Pancreas (tissue), 10 donors: Measurements from ENCODE around the gene TBC1D32. TPM values are rescaled to one million over a fixed set of nuclear protein-coding genes. Genes with fewer than 3 reads are reported as not detected.
"Not testable (repeated sequence)": the region's sequence is repeated elsewhere in the genome, so short reads cannot be mapped to it uniquely, and the experiment has no call there.

Experiments used
- ATAC-seq, 4 donors: fragments of 200-7000 bp; cut with Tn5 transposase; one replicate each; pipeline versions ENCODE4 v1.8.0 to v1.9.1; 2020; ENCODE audit warnings: mild to moderate bottlenecking in 4 of 4, moderate library complexity in 4 of 4
- DNase-seq, 6 donors: peaks; one replicate each; pipeline ENCODE4 v3.0.0-alpha.2; 2020
- FAIRE-seq: peaks from 2 replicates; lab custom pipeline; 2012; peaks lifted over from hg19 to GRCh38; lab: Jason Lieb, UNC
- H3K27ac ChIP-seq, 4 donors: fragments of 200-600 bp; sonication (generic); 1 replicate in 3 of 4; 2 replicates in 1 of 4; pipeline versions ENCODE4 v1.5.0 to v1.8.0; 2020
- H3K27me3 ChIP-seq, 4 donors: fragments of 200-600 bp; one replicate each; pipeline ENCODE4 v1.8.0; 2021
- H3K36me3 ChIP-seq, 3 donors: fragments of 200-600 bp; sonication (generic) in 1 of 3; one replicate each; pipeline versions ENCODE4 v1.5.0 to v1.8.0; 2020 to 2021
- H3K4me1 ChIP-seq, 3 donors: fragments of 200-600 bp; one replicate each; pipeline ENCODE4 v1.8.0; 2021
- H3K4me3 ChIP-seq, 4 donors: fragments of 200-600 bp; sonication (generic) in 2 of 4; one replicate each; pipeline versions ENCODE4 v1.5.0 to v1.8.0; 2020 to 2021
- H3K9me3 ChIP-seq, 4 donors: fragments of 200-600 bp; one replicate each; pipeline ENCODE4 v1.8.0; 2021
- CTCF ChIP-seq, 4 donors: fragments of 200-600 bp; sonication (generic) in 3 of 4; IDR thresholded peaks; one replicate each; pipeline versions ENCODE4 v1.5.0 to v1.8.0; 2021; ENCODE audit warnings: antibody characterized with exemption in 4 of 4
- WGBS, 2 donors: extraction: QIAGEN DNeasy Blood & Tissue Kit; methylation state at CpG; one replicate each; pipeline ENCODE4 v1.1.7; 2013; 5-methylcytosine and 5-hydroxymethylcytosine counted together
- intact Hi-C, 3 donors: fragments of 100-400 bp; cut with DNase I; formaldehyde crosslinking; loops; one replicate each; pipeline versions ENCODE4 v1.11.1 to v1.14.2; 2022
- polyA plus RNA-seq, 2 donors: library from polyadenylated mRNA; stranded (reverse); fragments of 200-250 nt; gene quantifications; one replicate each; pipeline ENCODE4 v1.2.3, GENCODE V29; 2013
- total RNA-seq, 6 donors: library from RNA; stranded (reverse); fragmentation: NEBNext Ultra II Directional in 4 of 6; extraction: Animal tissue kit (Norgen Biotek cat#: 25700) in 4 of 6; gene quantifications; one replicate each; pipeline versions ENCODE4 v1.2.1 to v1.2.4, GENCODE V29; 2021 to 2023
- donor health status: healthy with polysubstance abuse.
- donor health status: DM: no; HTN: no; CAD: no; lungs with moderate emphysema.
- donor health status: DM: no; HTN: no; CAD: no.
- donor health status: control.
- donor health status: control.
- donor health status: Bipolar disorder and iron deficiency.
- donor health status: DM: yes; HTN: yes; CAD: no.
- donor health status: DM: no; HTN: no; CAD: no.
- donor health status: DM: no; HTN: no; CAD: no.
- donor health status: DM: yes; HTN: yes; CAD: no.

The TBC1D32 gene
- total and polyA plus RNA-seq, 8 donors = 1.1 to 6.3 (median 3.4) TPM

- TF ChIP-seq CTCF (IDR thresholded peaks at IDR 0.05) = no peak
- H3K4me1 ChIP-seq = no peaks in the 10 kb centered on the region
- H3K9me3 ChIP-seq = no peaks in the 10 kb centered on the region
- H3K36me3 ChIP-seq = no peaks in the 10 kb centered on the region
- no peaks in the 10 kb centered on the region for H3K27me3 ChIP-seq
- intact Hi-C loops = no loop called here
- H3K4me3 ChIP-seq = no peak overlapping the region
- FAIRE-seq (no peak), ATAC-seq (no peak), DNase-seq (no peak)
- H3K27ac ChIP-seq = no peak overlapping the region
Observed at GRCh38 chr6:121093928-121094327, 240.4 kb downstream of the TBC1D32 start.

GRCh38 chr6:121090492-121090891 lies 243.8 kb downstream of the TBC1D32 start:
- intact Hi-C loops = no loop called here
- ATAC-seq = no peak
- Histone ChIP-seq H3K4me1 (no peaks in the 10 kb centered on the region), H3K36me3 (no peaks in the 10 kb centered on the region), H3K4me3 (no peak overlapping the region), H3K27ac (no peak overlapping the region), H3K9me3 (no peaks in the 10 kb centered on the region), H3K27me3 (no peaks in the 10 kb centered on the region)
- WGBS, 2 donors = 80 to 91% methylated on average over 1 of the region's 1 CpG
- no peak for DNase-seq
- FAIRE-seq = no peak
- no peak for TF ChIP-seq CTCF (IDR thresholded peaks at IDR 0.05)

GRCh38 chr6:121086876-121087275 lies 247.4 kb downstream of the TBC1D32 start:
- Histone ChIP-seq H3K36me3 (no peaks in the 10 kb centered on the region), H3K27ac (no peak overlapping the region), H3K27me3 (no peaks in the 10 kb centered on the region), H3K9me3 (no peaks in the 10 kb centered on the region), H3K4me1 (no peaks in the 10 kb centered on the region), H3K4me3 (no peak overlapping the region)
- DNase-seq (no peak), FAIRE-seq (no peak), ATAC-seq (no peak)
- no peak for TF ChIP-seq CTCF (IDR thresholded peaks at IDR 0.05)
- 68 to 69% methylated on average over 3 of the region's 3 CpGs for WGBS, 2 donors
- intact Hi-C loops = no loop called here

GRCh38 chr6:121076119-121076518 lies 258.2 kb downstream of the TBC1D32 start:
- H3K36me3 ChIP-seq = no peaks in the 10 kb centered on the region
- H3K27ac ChIP-seq = no peak overlapping the region
- FAIRE-seq = no peak
- no peaks in the 10 kb centered on the region for H3K27me3 ChIP-seq
- 81 to 90% methylated on average over 3 of the region's 3 CpGs for WGBS, 2 donors
- no peaks in the 10 kb centered on the region for H3K4me1 ChIP-seq
- intact Hi-C loops = no loop called here
- TF ChIP-seq CTCF (IDR thresholded peaks at IDR 0.05) = no peak
- H3K4me3 ChIP-seq = no peak overlapping the region
- ATAC-seq = no peak
- no peak for DNase-seq
- no peaks in the 10 kb centered on the region for H3K9me3 ChIP-seq

- intact Hi-C loops = loop anchor here in 1 of 3 donors (10.0 kb wide), 1 partner anchor 236 kb away; no protein-coding TSS in a partner anchor
- H3K9me3 ChIP-seq, H3K4me1 ChIP-seq, ATAC-seq, FAIRE-seq, H3K36me3 ChIP-seq, H3K4me3 ChIP-seq, DNase-seq, H3K27me3 ChIP-seq, H3K27ac ChIP-seq: not testable (repeated sequence)
- WGBS, 2 donors = 95 to 100% methylated on average over 1 of the region's 1 CpG
Observed at GRCh38 chr6:121068749-121069148, 265.5 kb downstream of the TBC1D32 start.
